ENCODE measurements around the gene DLG5. TPM values are rescaled to one million over a fixed set of nuclear protein-coding genes. Genes with fewer than 3 reads are reported as not detected.

DLG5 gene
- total and polyA plus RNA-seq, 2 donors (not counting 1 experiment from before 2014, with no cell fraction given), result 0.51 to 0.54 TPM

DNA sequence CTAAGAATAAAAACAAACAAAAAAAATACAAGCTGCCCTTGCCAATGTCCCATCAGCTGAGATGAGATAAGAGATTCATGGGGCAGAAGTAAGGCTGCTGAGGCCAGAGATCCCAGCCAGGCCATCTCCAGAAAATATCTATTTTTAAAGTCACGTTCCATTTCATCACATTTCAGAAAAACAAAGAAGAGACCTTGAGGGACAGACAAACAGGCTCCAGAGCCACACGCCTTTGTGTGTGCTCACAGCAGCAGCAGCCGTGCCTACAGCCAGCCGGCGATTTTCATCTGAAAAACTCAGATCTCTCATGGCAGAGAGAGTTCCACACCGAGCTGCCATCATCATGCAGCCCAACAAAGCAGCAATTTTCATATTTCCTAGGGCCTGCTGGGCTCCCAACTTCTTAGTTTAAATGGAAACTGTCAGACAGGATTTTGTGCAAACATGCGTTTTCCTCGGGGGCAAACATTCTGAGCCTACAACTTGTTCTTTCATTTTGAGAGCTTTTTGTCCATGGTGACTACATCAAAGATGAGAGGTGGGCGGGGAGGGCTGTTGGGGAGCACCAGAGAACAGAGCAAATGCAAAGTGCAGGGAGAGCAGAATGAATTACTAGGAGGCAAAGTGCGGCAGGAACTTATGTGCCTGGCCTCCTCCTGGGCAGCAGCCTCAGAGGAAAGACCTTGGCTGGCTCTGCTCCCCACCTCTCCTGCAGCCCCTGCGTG lies 38.8 kb downstream of the DLG5 start:
- H3K27me3 ChIP-seq (replicated peaks in 1 of 4; ENCODE audit: control extremely low read depth in 1 of 4, control insufficient read depth in 3 of 4, insufficient read depth in 4 of 4, low read length in 3 of 4), result no peaks in the 10 kb centered on the region
- POLR2A ChIA-PET, result no interaction called here
- WGBS (ENCODE audit: insufficient coverage), result 88% methylated on average over 11 of the region's 11 CpGs
- no peak overlapping the region for H3K4me2 ChIP-seq (replicated peaks; ENCODE audit: low read depth, low read length, poor library complexity, severe bottlenecking)
- H3K79me2 ChIP-seq (ENCODE audit: control insufficient read depth, insufficient read depth, low read length), result no peaks in the 10 kb centered on the region
- H3K9me3 Mint-ChIP-seq (ENCODE audit: insufficient read depth), result no peaks in the 10 kb centered on the region
- DNase-seq, result no peak
- H2AFZ ChIP-seq (ENCODE audit: insufficient read depth, low read depth, low read length, poor library complexity, severe bottlenecking), result no peak overlapping the region
- H3K27ac ChIP-seq (ENCODE audit: low read length in 2 of 2), result no peak overlapping the region
- intact Hi-C loops (cut with micrococcal nuclease), result no loop called here
- H3K4me1 ChIP-seq (ENCODE audit: control insufficient read depth in 2 of 2, insufficient read depth in 2 of 2, low read length in 2 of 2), result no peaks in the 10 kb centered on the region
- no peak overlapping the region for H3K27ac Mint-ChIP-seq
- H3K4me3 ChIP-seq (ENCODE audit: control extremely low read depth in 1 of 5, extremely low read depth in 1 of 5, insufficient read depth in 1 of 5, low read depth in 2 of 5, low read length in 4 of 5), result no peak overlapping the region
- TF ChIP-seq EZH2 (IDR thresholded peaks at IDR 0.05; ENCODE audit: borderline replicate concordance, insufficient read depth, low read depth, low read length, poor library complexity, severe bottlenecking) (no peak), CTCF (IDR thresholded peaks at IDR 0.05) (no peak)
- no peaks in the 10 kb centered on the region for H3K4me1 Mint-ChIP-seq
- no peak overlapping the region for H3K9ac ChIP-seq (ENCODE audit: low read length)
- no peak overlapping the region for H3K4me3 Mint-ChIP-seq
- ATAC-seq (ENCODE audit: low read depth), result no peak
- H4K20me1 ChIP-seq (ENCODE audit: control insufficient read depth, insufficient read depth, low read length, poor library complexity, severe bottlenecking), result no peaks in the 10 kb centered on the region
- no peaks in the 10 kb centered on the region for H3K27me3 Mint-ChIP-seq
- no peaks in the 10 kb centered on the region for H3K9me3 ChIP-seq (ENCODE audit: control extremely low read depth in 1 of 3, control insufficient read depth in 2 of 3, insufficient read depth in 1 of 3, low read length in 2 of 3)
- CTCF ChIA-PET, result interaction anchor here (0.6 kb wide), 1 partner anchor 130 kb away, joined by 6 read pairs; no protein-coding TSS in a partner anchor
- H3K36me3 ChIP-seq (replicated peaks in 1 of 2; ENCODE audit: control extremely low read depth in 1 of 2, control insufficient read depth in 1 of 2, extremely low read depth in 1 of 2, insufficient read depth in 2 of 2, low read length in 1 of 2), result no peaks in the 10 kb centered on the region

GRCh38 chr10:77886795-77887355 lies 39.7 kb downstream of the DLG5 start:
- no peaks in the 10 kb centered on the region for H3K27me3 Mint-ChIP-seq
- ATAC-seq (ENCODE audit: low read depth) (no peak), DNase-seq (no peak)
- ChIA-PET POLR2A (no interaction called here), CTCF (no interaction called here)
- no peaks in the 10 kb centered on the region for H3K4me1 Mint-ChIP-seq
- intact Hi-C loops (cut with micrococcal nuclease), result no loop called here
- Histone ChIP-seq H3K27me3 (replicated peaks in 1 of 4; ENCODE audit: control extremely low read depth in 1 of 4, control insufficient read depth in 3 of 4, insufficient read depth in 4 of 4, low read length in 3 of 4) (no peaks in the 10 kb centered on the region), H4K20me1 (ENCODE audit: control insufficient read depth, insufficient read depth, low read length, poor library complexity, severe bottlenecking) (no peaks in the 10 kb centered on the region), H3K9ac (ENCODE audit: low read length) (no peak overlapping the region), H3K9me3 (ENCODE audit: control extremely low read depth in 1 of 3, control insufficient read depth in 2 of 3, insufficient read depth in 1 of 3, low read length in 2 of 3) (no peaks in the 10 kb centered on the region), H3K4me3 (ENCODE audit: control extremely low read depth in 1 of 5, extremely low read depth in 1 of 5, insufficient read depth in 1 of 5, low read depth in 2 of 5, low read length in 4 of 5) (no peak overlapping the region), H3K4me1 (ENCODE audit: control insufficient read depth in 2 of 2, insufficient read depth in 2 of 2, low read length in 2 of 2) (no peaks in the 10 kb centered on the region), H3K79me2 (ENCODE audit: control insufficient read depth, insufficient read depth, low read length) (no peaks in the 10 kb centered on the region), H3K36me3 (replicated peaks in 1 of 2; ENCODE audit: control extremely low read depth in 1 of 2, control insufficient read depth in 1 of 2, extremely low read depth in 1 of 2, insufficient read depth in 2 of 2, low read length in 1 of 2) (no peaks in the 10 kb centered on the region), H3K4me2 (replicated peaks; ENCODE audit: low read depth, low read length, poor library complexity, severe bottlenecking) (no peak overlapping the region), H2AFZ (ENCODE audit: insufficient read depth, low read depth, low read length, poor library complexity, severe bottlenecking) (no peak overlapping the region), H3K27ac (ENCODE audit: low read length in 2 of 2) (no peak overlapping the region)
- no peak for TF ChIP-seq EZH2 (IDR thresholded peaks at IDR 0.05; ENCODE audit: borderline replicate concordance, insufficient read depth, low read depth, low read length, poor library complexity, severe bottlenecking)
- no peak overlapping the region for H3K4me3 Mint-ChIP-seq
- 85% methylated on average over 4 of the region's 4 CpGs for WGBS (ENCODE audit: insufficient coverage)
- no peak overlapping the region for H3K27ac Mint-ChIP-seq
- no peaks in the 10 kb centered on the region for H3K9me3 Mint-ChIP-seq (ENCODE audit: insufficient read depth)
